Stimulated activated naive CD8-positive, alpha-beta T cell treated with anti-CD3 and anti-CD28 coated beads, Interleukin-15, Interleukin-2, amounts not matched to agents 100 U/mL and 50 U/mL, for 24 hours (primary cell): ENCODE results near the gene EHD4.

Experiments
- ATAC-seq: fragments of 150-1000 bp; cut with Tn5 transposase; one replicate; pipeline ENCODE4 v1.10.0; 2021
- DNase-seq: peaks from one replicate; pipeline ENCODE4 v3.0.0; 2021

Gene EHD4

DNA sequence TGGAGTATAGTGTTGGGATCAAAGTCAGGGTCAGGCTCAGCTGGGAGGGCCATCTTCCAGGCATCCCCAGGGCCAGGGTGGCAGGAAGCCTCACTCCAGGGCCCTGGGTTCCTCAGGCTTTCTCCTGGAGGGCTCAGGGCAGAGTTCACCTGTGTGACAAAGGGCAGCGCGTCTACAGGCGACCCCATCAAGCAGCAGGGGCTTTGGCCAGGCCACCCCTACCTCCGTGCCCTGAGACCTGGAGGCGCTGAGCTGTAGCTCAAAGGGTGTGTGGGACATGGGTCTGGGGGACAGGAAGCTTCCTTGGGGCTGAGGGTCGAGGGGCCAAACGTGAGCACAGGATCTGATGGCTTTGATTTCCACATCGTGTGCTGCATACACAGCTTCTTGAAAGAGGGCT is 91.3 kb downstream of the EHD4 start:
- DNase-seq, result no peak
- ATAC-seq, result no peak

DNA sequence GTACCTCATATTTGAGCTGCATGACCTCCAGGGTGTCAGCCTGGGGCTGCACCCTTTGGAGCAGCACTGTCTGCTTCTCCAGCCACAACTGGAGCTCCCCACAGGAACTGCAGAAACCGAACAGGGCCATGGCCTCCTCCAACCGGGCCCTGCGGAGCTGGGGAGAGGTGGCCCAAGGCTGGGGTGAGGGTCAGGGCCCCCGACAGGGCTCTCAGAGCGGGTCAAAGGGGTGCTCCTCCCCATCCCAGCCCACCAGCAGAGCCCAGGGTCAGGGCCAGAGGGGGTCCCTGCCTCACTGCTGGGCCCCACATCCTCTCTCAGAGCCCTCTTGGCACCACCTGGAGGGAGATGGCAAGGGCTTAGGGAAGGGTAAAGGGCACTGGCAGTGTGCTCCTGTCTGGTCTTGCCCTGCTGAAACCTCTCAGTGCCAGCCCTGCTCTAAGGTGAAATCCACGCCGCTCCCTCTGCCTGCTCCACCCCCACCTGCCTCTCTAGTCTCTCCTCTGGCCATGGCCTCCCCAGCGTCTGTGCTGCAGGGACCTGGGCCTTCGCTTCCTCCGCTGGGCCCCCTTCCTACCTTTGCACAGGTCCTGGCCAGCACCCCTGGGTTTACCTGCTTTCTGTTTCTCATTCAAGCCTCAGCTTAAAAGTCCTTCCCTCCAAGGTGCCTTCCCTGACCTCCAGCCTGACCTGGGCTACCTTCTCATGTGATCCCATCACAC is 92.0 kb downstream of the EHD4 start:
- DNase-seq (no peak), ATAC-seq (no peak)

DNA sequence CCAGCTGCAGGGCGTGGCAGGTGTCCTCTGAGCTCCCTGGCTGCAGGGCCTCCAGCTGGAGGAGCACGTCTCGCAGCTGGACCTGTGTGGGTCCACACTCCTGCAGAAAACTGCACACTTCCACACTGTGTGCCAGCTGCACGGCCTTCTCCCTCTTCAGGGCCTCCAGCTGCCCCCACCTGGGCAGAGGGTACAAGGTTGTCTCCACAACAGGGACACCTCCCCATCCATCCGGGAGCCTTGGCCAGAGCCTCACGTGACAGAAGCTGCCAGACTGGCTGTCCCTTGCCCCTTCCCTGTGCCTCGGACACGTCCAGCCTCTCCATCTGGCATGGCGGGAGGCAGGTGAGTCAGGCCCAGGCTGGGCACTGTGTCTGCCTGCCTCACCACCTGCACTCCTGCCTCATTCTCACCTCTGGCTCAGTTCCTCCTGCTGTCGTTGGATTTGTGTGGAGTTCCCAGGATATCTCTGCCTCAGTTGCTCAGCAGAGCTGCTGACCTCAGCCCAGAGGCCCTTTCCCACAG is 93.0 kb downstream of the EHD4 start:
- no peak for ATAC-seq
- DNase-seq, result no peak

DNA sequence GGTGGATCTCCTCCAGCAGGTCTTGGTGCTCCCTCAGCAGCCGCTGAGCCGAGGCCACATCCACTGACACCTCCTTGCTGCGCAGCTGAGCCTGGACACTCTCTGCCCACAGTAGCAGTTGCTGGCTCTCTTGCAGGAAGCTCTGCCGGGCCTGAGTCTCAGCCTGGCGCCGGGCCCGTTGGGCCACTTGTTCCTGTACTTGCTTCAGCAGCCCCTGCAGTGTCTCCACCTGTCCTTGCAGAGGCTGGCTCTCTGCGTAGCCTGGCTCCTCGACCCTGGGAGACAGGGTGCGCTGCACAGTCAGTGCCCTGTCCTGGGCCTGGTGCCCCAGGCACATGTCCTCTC is 94.0 kb downstream of the EHD4 start:
- DNase-seq, result no peak
- ATAC-seq, result no peak

- ATAC-seq (no peak), DNase-seq (no peak)
Observed at GRCh38 chr15:41877631-41878354, 94.6 kb downstream of the EHD4 start.

DNA sequence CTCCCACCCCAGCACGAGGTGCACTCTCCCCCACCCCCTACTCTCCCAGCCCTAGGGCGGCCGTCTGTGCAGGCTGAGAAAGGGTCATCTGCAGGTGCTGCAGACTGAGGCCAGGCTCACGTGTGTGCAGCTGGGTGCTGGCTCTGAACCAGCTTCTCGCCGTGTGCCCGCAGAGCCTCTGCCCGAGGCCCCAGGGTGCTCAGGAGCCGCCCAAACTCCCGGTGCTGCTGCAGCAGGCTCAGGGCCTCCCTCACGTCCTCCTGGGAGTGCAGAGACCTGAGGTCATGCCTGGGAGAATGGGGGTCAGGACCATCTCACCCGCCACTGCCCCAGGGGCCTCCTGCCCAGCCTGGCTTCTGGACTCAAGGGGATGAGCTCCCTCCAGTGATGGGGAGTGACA is 95.7 kb downstream of the EHD4 start:
- DNase-seq (no peak), ATAC-seq (no peak)

- no peak for DNase-seq
- no peak for ATAC-seq
Observed at GRCh38 chr15:41876007-41876406, 96.3 kb downstream of the EHD4 start.

GRCh38 chr15:41874736-41875135 is 97.6 kb downstream of the EHD4 start:
- DNase-seq (no peak), ATAC-seq (no peak)

DNA sequence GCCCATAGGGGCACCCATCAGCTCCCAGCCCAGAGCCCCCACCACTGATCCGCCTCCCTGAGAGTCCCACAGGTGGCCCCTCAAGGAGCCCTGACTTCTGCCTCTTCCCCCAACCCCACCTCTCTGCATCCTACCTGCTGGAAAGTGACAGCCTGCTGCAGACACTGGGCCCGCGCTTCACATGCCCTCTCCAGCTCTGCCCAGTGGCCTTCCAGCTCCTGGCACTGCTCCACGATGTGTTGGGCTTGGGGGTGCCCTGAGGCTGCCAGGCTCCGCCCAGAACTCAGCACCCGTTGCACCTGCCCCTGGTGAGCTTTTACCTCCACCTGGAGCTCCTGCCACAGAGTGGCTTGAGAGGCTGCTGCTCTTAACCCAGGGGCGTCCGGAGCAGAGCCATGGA is 98.6 kb downstream of the EHD4 start:
- ATAC-seq (no peak), DNase-seq (no peak)

DNA sequence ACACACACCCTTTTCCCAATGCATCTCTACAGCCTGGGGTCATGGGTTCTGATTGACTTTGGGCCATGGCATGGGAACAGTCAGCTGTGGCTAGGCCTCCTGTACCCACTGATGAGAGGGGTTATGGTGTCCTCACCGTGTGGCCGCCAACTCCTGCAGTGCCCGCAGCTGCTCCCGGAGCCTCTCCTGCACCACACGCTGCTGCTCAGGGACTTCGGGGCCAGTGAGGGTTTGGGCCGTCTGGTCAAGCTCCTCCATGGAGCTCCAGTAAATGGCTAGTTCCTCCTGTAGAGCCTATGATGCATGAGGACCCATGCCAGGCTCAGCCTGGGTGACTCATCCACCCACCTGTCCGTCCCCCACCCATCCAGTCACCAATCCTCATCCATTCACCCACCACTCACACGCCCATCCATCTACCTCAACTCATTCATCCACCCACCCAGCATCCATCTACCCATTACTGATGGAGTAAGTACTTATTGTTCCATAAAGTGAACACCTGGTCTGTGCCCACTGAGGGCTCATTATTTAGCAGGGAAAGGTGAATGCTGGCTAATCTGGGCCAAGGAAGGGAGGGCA is 100.1 kb downstream of the EHD4 start:
- no peak for ATAC-seq
- DNase-seq, result no peak

DNA sequence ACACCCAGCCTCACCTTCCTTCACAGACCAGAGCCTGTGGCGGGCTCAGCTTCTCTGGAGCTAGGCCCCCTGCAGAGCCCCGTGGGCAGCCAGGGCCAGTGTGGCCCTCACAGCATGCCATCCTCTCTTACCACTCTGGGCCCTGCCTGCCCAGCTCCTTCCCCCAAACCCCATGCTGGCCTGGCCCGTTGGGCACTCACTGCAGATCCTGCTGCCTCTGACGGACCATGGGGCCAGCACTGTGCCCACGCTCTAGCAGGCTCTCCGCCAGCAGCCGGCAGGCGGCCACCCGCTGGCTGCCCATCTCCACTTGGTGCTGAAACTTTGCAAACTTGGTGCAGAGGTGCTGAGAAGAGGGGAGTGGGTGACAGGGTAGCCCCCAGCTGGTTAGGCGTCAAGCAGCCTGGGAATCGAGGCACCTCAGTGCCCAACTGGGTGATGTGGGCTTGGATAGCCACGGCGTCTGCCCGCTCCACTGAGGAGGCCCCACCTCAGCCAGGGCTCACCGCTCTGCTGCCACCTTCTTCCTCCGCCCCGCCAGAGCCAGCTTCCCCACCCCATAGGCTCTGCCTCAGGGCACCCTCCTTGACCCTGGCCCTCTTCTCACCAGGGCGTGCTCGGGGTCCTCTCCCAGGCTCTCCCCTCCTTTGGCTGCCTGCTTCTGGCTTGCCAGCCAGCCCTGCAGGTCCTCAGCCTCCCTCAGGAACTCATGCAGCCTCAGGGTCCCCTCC is 101.0 kb downstream of the EHD4 start:
- DNase-seq (no peak), ATAC-seq (no peak)

DNA sequence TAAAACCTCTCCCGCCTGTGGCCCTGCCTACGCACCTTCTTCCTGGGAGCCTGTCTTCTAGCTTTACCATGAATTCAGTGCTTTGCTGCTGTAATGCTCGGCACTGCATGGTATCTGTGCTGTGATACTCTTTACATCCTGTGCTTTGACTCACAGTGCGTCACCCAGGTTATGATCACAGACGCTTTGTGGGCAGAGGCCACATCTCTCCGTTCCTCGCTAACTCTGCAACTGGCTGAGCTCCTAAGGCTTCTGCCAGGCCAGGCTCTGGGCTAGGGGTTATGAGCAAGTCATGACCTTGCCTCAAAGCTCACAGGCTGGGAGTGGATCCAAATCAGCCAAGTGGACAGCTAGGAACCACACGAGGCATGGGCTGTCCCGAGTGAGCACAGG is 101.7 kb downstream of the EHD4 start:
- ATAC-seq (peak; percentile 87), DNase-seq (peak; percentile 35)

DNA sequence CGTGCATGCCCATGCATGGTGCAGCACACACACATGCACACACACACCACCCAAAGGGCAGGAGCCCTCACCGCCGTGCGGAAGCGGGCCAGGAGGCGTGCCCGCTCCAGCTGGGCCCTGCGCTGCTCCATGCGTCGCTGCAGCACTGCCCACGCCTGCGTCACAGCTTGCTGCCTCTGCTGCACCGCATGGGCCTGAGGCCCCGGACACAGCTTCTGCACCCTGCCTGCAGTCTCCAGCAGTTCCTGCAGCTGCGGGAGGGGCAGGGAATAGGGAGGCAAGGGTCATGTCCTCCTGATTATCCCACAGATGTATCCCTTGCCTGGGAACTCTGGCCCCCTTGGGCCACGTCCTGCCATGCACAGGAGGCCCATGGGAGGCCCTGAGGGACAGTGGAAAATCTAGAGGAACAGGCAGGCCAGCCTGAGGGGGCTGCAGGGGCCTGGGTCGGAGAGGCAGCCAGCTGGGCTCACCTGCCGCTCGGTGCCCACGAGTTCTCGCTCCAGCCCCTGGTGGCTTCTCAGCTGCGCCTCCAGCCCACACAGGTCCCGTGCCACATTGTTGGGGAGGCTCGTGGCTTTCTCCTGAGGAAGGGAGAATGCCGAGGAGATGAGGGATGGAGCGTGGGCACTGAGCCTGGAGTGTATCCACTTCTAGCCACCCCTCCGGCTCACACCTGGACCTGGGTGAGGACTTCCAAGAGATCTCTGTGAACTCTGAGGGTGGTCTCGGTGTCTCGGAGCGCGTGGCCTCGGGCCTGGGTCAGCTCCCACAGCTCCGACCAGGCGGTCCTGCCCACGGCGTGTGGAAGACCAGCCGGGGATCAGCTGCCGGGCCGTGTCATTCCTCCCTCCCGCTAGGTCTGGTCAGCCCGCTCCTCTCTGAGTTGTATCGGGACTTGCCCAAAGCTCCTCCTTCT is 102.3 kb downstream of the EHD4 start:
- DNase-seq (no peak), ATAC-seq (no peak)

DNA sequence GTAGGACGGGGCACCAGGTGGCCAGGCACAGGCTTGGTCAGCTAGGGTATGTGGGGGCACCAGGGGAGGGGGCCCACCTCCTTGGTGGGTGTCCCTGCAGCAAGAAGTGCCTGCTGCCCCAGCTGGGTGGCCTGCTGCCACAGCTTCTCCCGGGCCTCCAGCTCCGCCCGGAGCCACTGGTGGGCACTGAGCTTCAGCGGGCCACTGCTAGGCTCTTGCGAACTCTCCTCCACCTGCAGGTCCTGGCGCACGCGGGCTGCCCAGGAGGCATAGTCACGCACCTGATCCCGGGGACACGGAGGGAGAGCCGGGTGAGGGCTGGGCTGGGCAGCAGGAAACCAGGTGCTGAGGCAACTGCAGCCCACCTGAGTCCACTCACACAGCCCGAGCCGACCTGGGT is 104.0 kb downstream of the EHD4 start:
- ATAC-seq (no peak), DNase-seq (no peak)

DNA sequence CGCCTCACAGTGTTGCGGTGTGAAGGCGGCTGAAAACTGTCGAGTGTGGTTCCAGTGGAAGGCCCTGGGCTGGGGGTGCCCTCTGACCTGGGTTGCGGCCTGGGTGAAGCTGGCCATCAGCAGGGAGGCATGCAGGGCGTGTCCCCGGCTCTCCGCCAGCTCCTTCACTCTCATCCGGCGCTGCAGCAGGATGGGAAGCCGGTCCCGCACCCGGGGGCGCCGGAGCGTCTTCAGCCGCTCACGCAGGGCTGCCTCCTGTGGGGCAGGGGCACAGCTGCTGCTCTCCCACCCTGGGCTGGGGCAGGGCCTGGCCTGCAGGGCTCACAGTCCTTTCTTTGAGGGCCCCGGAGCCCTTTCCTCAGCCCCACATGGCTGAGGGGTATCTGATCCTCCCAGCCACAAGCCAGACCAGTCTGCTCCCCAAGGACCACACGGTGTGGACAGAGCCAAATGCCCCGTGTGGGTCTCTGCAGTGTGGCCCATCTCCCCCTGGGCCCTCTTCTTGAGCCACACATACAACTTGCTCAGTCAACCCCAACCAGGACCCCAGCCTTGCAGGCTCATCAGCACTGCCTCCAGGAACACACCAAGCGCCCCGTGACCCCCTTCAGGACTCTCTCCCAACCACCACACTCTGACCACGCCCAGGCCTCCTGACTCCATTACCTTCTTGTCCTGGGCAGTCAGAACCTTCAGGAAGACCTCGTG is 105.3 kb downstream of the EHD4 start:
- ATAC-seq, result no peak

DNA sequence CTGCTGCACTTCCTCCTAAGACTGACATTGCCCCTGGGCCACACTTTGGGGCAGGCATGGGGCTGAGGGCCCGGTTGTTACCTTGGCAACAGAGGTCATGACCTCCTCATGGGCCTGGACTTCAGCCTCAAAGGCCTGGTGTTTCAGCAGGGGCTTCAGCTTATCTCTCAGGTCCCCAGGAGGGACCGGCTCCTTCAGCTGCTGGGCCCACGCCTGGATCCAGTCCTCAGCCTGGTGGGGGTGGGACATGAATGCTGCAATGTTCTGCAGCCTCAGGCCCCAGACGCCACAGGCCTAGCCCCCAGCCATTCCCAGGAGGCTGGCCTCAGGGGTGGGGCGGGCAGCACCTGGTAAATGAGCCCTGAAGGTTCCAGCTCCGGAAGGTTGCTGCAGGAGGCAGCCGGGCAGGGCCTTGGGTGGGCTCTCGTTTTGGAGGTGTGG is 106.1 kb downstream of the EHD4 start:
- DNase-seq (no peak), ATAC-seq (no peak)

More for the DNA sequence above, 105.3 kb downstream of the EHD4 start:
- DNase-seq, result no peak

DNA sequence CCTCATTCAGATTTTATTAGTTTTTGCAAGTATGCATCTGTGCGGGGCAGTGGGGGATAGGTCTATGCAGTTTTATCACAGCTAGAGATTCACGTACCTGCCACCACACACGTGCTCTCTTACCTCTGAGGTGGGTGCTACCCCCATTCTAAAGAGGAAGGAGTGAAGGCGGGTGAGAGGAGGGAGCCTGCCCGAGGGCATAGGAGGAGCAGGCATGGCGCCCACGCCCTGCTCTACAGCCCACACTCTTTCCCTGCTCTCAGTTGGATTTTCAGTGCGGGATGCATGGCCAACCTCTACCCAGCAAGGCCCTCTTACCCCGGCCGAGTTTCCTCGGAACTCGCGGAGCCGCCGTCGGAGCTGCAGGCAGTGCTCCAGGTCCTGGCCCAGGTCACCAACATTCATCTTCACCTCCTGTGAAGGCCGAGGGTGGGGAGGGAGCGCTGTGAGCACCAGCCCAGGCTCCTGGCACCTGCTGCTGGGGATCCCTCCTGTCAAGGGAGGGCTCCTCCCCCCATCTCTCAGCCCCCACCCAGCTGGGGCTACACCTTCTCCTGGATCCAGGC is 106.8 kb downstream of the EHD4 start:
- ATAC-seq, result no peak
- no peak for DNase-seq

- no peak for DNase-seq
Observed at GRCh38 chr15:41862515-41863116, 109.7 kb downstream of the EHD4 start.

DNA sequence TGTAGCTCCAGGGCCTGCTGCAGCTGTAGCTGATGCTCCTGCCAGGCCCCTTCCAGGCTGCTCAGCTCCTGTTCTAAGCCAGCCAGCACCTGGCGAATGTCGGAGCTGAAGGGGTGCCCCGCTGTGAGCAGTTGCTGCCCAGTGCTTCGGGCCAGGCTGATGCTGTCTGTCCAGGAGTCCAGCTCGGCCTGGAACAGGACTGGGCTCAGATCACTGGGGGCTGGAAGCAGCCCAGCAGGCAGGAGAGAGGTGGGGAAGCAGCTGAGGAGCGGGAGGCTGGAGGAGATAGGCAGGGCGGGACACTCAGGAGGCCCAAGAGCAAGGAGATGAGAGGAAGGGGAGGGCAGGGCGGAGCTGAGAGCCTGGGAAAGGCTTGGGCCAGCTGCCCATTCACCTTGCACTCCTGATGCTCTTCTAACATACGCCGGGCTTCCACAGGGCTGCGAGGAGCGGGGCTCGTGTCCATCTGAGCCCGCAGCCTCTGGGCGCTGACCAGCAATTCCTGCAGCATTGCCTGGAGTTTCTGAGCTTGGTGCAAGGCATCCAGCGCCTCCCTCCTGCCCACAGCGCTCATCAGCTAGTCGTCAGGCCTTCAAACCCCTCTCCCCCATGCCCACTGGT is 110.5 kb downstream of the EHD4 start:
- ATAC-seq (no peak), DNase-seq (no peak)

More at GRCh38 chr15:41862515-41863116, 109.7 kb downstream of the EHD4 start:
- ATAC-seq, result no peak
